Smooth muscle cell (in vitro differentiated cells): Measurements from ENCODE around the gene SIX1. TPM values are rescaled to one million over a fixed set of nuclear protein-coding genes. Genes with fewer than 3 reads are reported as not detected.

ENCODE experiments used
- DNase-seq: peaks from one replicate; lab custom pipeline; 2025; ENCODE audit not compliant: unreplicated experiment; lab: John Stamatoyannopoulos, UW
- H2AFZ ChIP-seq: fragments of 200-600 bp; sonication (generic); 2 replicates; pipeline ENCODE4 v1.6.0; 2016; ENCODE audit warnings: antibody characterized with exemption, low read depth, mild to moderate bottlenecking
- H3F3A ChIP-seq: fragments of 200-600 bp; sonication (generic); 2 replicates; pipeline ENCODE4 v1.6.0; 2017; ENCODE audit warnings: antibody characterized with exemption, low read depth
- H3K27ac ChIP-seq: fragments of 200-600 bp; sonication (generic); 2 replicates; pipeline ENCODE4 v1.5.1; 2016; ENCODE audit warnings: low read depth, mild to moderate bottlenecking
- H3K27me3 ChIP-seq: fragments of 200-600 bp; sonication (generic); 2 replicates; pipeline ENCODE4 v1.6.1; 2016; ENCODE audit warnings: low read depth, mild to moderate bottlenecking
- H3K36me3 ChIP-seq: fragments of 200-600 bp; sonication (generic); 2 replicates; pipeline ENCODE4 v1.5.1; 2016; ENCODE audit warnings: low read depth
- H3K4me1 ChIP-seq: fragments of 200-600 bp; sonication (generic); 2 replicates; pipeline ENCODE4 v1.5.1; 2016; ENCODE audit warnings: low read depth
- H3K4me2 ChIP-seq: fragments of 200-600 bp; sonication (generic); 2 replicates; pipeline ENCODE4 v1.6.0; 2016; ENCODE audit warnings: mild to moderate bottlenecking
- H3K4me3 ChIP-seq: fragments of 200-600 bp; sonication (generic); 2 replicates; pipeline ENCODE4 v1.5.1; 2016; ENCODE audit warnings: mild to moderate bottlenecking
- H3K79me2 ChIP-seq: fragments of 200-600 bp; sonication (generic); 2 replicates; pipeline ENCODE4 v1.6.0; 2016; ENCODE audit warnings: low read depth, mild to moderate bottlenecking
- H3K9ac ChIP-seq: fragments of 200-600 bp; sonication (generic); 2 replicates; pipeline ENCODE4 v1.6.0; 2016; ENCODE audit warnings: low read depth
- H3K9me3 ChIP-seq: fragments of 200-600 bp; sonication (generic); replicated peaks from 2 replicates; pipeline ENCODE4 v1.5.1; 2016; ENCODE audit warnings: low read depth
- H4K20me1 ChIP-seq: fragments of 200-600 bp; sonication (generic); 2 replicates; pipeline ENCODE4 v1.6.0; 2016; ENCODE audit warnings: low read depth
- WGBS: methylation state at CpG from one replicate; pipeline ENCODE4 v1.1.7; 2016; ENCODE audit warnings: low lambda C conversion rate; 5-methylcytosine and 5-hydroxymethylcytosine counted together
- polyA plus RNA-seq: library from polyadenylated mRNA; unstranded; fragments of >200 nt; fragmentation: Nextera tagmentation; extraction: Ambion mirVana; gene quantifications from 2 replicates; pipeline ENCODE4 v1.2.1, GENCODE V29; 2016
- total RNA-seq: library from RNA; depleted of rRNA; stranded (reverse); fragments of >200 nt; gene quantifications from 2 replicates; pipeline ENCODE4 v1.2.3, GENCODE V29; 2014
- TF ChIP-seq, protein P1 (sequence below): fragments of 200-600 bp; sonication (generic); IDR thresholded peaks from 2 replicates; pipeline ENCODE4 v1.5.1; 2017; ENCODE audit warnings: borderline replicate concordance, mild to moderate bottlenecking, antibody characterized with exemption; ENCODE audit not compliant: insufficient read depth, poor library complexity, severe bottlenecking

The SIX1 gene
- total and polyA plus RNA-seq, 2 experiments from 2014 or later: not detected

DNA sequence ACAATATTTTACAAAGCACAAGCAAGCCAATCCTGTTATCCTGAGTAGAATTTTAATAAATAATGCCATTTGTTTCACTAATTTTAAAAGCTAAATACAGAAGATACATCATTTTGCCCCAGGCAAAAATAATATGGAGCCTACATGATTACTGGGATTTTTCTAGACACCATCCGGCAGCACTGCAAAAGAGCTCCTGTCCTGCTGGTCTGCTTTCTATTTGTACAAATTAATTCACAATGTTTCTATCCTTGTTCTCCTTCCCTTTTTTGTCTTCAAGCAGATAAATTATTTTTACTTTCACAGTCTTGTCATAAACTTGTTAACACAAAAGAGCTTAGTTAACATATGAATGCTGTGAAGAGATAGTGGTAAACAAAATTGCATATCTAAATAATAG lies 4.6 kb downstream of the SIX1 start:
- H3F3A ChIP-seq: no peaks in the 10 kb centered on the region
- H3K4me3 ChIP-seq: peak overlapping the region; percentile 18
- H3K27me3 ChIP-seq: peaks cover 100% of the 10 kb centered on the region
- no peak overlapping the region for H2AFZ ChIP-seq
- no peak overlapping the region for H3K27ac ChIP-seq
- no peak for DNase-seq
- WGBS: 54% methylated on average over 1 of the region's 1 CpG
- H3K4me2 ChIP-seq: no peak overlapping the region
- no peaks in the 10 kb centered on the region for H3K9me3 ChIP-seq
- no peaks in the 10 kb centered on the region for H4K20me1 ChIP-seq
- H3K4me1 ChIP-seq: peaks cover 19% of the 10 kb centered on the region
- no peaks in the 10 kb centered on the region for H3K79me2 ChIP-seq
- no peak overlapping the region for H3K9ac ChIP-seq
- no peaks in the 10 kb centered on the region for H3K36me3 ChIP-seq
- TF ChIP-seq, protein P1, sequence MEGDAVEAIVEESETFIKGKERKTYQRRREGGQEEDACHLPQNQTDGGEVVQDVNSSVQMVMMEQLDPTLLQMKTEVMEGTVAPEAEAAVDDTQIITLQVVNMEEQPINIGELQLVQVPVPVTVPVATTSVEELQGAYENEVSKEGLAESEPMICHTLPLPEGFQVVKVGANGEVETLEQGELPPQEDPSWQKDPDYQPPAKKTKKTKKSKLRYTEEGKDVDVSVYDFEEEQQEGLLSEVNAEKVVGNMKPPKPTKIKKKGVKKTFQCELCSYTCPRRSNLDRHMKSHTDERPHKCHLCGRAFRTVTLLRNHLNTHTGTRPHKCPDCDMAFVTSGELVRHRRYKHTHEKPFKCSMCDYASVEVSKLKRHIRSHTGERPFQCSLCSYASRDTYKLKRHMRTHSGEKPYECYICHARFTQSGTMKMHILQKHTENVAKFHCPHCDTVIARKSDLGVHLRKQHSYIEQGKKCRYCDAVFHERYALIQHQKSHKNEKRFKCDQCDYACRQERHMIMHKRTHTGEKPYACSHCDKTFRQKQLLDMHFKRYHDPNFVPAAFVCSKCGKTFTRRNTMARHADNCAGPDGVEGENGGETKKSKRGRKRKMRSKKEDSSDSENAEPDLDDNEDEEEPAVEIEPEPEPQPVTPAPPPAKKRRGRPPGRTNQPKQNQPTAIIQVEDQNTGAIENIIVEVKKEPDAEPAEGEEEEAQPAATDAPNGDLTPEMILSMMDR: no peak

GRCh38 chr14:60643463-60644314 lies 5.6 kb downstream of the SIX1 start:
- Histone ChIP-seq H3F3A (no peaks in the 10 kb centered on the region), H4K20me1 (no peaks in the 10 kb centered on the region), H3K79me2 (no peaks in the 10 kb centered on the region), H3K27ac (no peak overlapping the region), H3K4me3 (no peak overlapping the region), H3K4me1 (peaks cover 13% of the 10 kb centered on the region), H3K9ac (no peak overlapping the region), H3K27me3 (peaks cover 100% of the 10 kb centered on the region), H3K4me2 (no peak overlapping the region), H3K9me3 (no peaks in the 10 kb centered on the region), H2AFZ (no peak overlapping the region), H3K36me3 (no peaks in the 10 kb centered on the region)
- no peak for DNase-seq
- TF ChIP-seq, protein P1: no peak
- 4% methylated on average over 29 of the region's 29 CpGs for WGBS

GRCh38 chr14:60643141-60643462 lies 6.2 kb downstream of the SIX1 start:
- Histone ChIP-seq H3K36me3 (no peaks in the 10 kb centered on the region), H3K9ac (no peak overlapping the region), H3K27me3 (peaks cover 100% of the 10 kb centered on the region), H3K4me2 (no peak overlapping the region), H3K4me3 (peak overlapping the region; percentile 11), H4K20me1 (no peaks in the 10 kb centered on the region), H3F3A (no peaks in the 10 kb centered on the region), H3K4me1 (peaks cover 11% of the 10 kb centered on the region), H2AFZ (no peak overlapping the region), H3K9me3 (no peaks in the 10 kb centered on the region), H3K79me2 (no peaks in the 10 kb centered on the region), H3K27ac (no peak overlapping the region)
- TF ChIP-seq, protein P1: no peak
- no peak for DNase-seq
- WGBS: 5% methylated on average over 16 of the region's 16 CpGs
